HepG2 (cell line): ENCODE results near the gene UNKL. TPM values are rescaled to one million over a fixed set of nuclear protein-coding genes. Genes with fewer than 3 reads are reported as not detected.

Experiments
- CENPT ChIP-seq: sonication (generic); formaldehyde crosslinking; IDR thresholded peaks from 2 replicates; pipeline ENCODE4 v1.8.0; 2022; ENCODE audit warnings: low read depth, mild to moderate bottlenecking, moderate library complexity, missing genetic modification reagents
- ETV6 ChIP-seq: sonication (generic); formaldehyde crosslinking; conservative IDR thresholded peaks from 2 replicates; pipeline ENCODE4 v1.4.0; 2020; ENCODE audit warnings: missing genetic modification reagents
- GPN1 ChIP-seq: sonication (generic); formaldehyde crosslinking; IDR thresholded peaks from 2 replicates; pipeline ENCODE4 v1.5.1; 2020; ENCODE audit warnings: missing genetic modification reagents, borderline replicate concordance
- MEF2D ChIP-seq: sonication (generic); formaldehyde crosslinking; IDR thresholded peaks from 2 replicates; pipeline ENCODE4 v1.5.1; 2020; ENCODE audit warnings: mild to moderate bottlenecking, missing genetic modification reagents
- MXI1 ChIP-seq: IDR thresholded peaks from 3 replicates; pipeline ENCODE4 v1.6.1; 2012; ENCODE audit warnings: low read depth, low read length, inconsistent platforms, borderline replicate concordance
- NONO ChIP-seq, 2 experiments: fragments of 450-650 bp in 1 of 2; sonication (generic) in 1 of 2; formaldehyde crosslinking in 1 of 2; IDR thresholded peaks in 1 of 2; conservative IDR thresholded peaks in 1 of 2; 2 replicates each; pipeline versions ENCODE4 v1.6.1 to v1.8.0; 2017 to 2022; ENCODE audit warnings: mild to moderate bottlenecking in 1 of 2, missing genetic modification reagents in 1 of 2, moderate library complexity in 1 of 2
- PAF1 ChIP-seq: IDR thresholded peaks from 2 replicates; pipeline ENCODE4 v1.6.1; 2016; ENCODE audit warnings: missing genetic modification reagents, missing compliant biosample characterization
- RBM39 ChIP-seq: fragments of 200-400 bp; formaldehyde crosslinking; IDR thresholded peaks from one replicate; pipeline ENCODE4 v1.6.1; 2018; ENCODE audit warnings: antibody characterized with exemption, mild to moderate bottlenecking, low read depth, low read length; ENCODE audit not compliant: poor library complexity, severe bottlenecking
- SP140L ChIP-seq: sonication (generic); formaldehyde crosslinking; IDR thresholded peaks from 2 replicates; pipeline ENCODE4 v1.4.0; 2020; ENCODE audit warnings: missing genetic modification reagents, borderline replicate concordance
- TP53 ChIP-seq: sonication (generic); formaldehyde crosslinking; conservative IDR thresholded peaks from 2 replicates; pipeline ENCODE4 v1.4.0; 2020; ENCODE audit warnings: missing genetic modification reagents
- ZFP36L2 ChIP-seq: sonication (generic); formaldehyde crosslinking; IDR thresholded peaks from 2 replicates; pipeline ENCODE4 v1.4.0; 2020; ENCODE audit warnings: missing genetic modification reagents
- ZNF296 ChIP-seq: sonication (generic); formaldehyde crosslinking; conservative IDR thresholded peaks from 2 replicates; pipeline ENCODE4 v1.5.0; 2020; ENCODE audit warnings: mild to moderate bottlenecking, missing genetic modification reagents
- ZNF572 ChIP-seq: sonication (generic); formaldehyde crosslinking; IDR thresholded peaks from 2 replicates; pipeline ENCODE4 v1.5.1; 2020; ENCODE audit warnings: mild to moderate bottlenecking, missing genetic modification reagents
- ZSCAN9 ChIP-seq: IDR thresholded peaks from 2 replicates; pipeline ENCODE4 v1.6.1; 2016; ENCODE audit warnings: borderline replicate concordance
- polyA plus RNA-seq, 8 experiments: library from polyadenylated mRNA; depleted of rRNA in 3 of 8; stranded (reverse) in 7 of 8; unstranded in 1 of 8; fragments of >200 nt; fragmentation: Illumina TruSeq in 4 of 8; extraction: Trizol in 4 of 8; gene quantifications; 2 replicates each; pipeline versions ENCODE4 v1.2.1 to v1.2.3, GENCODE V29; 2011 to 2016; ENCODE audit warnings: low read depth in 4 of 8, missing spikeins in 1 of 8, mixed read lengths in 1 of 8; ENCODE audit not compliant: insufficient read depth in 1 of 8
- total RNA-seq, 5 experiments: library from RNA; depleted of rRNA; stranded (reverse); fragments of >200 nt; fragmentation: Illumina TruSeq; extraction: Trizol; gene quantifications; 2 replicates each; pipeline ENCODE4 v1.2.3, GENCODE V29; 2016; ENCODE audit warnings: low read depth in 1 of 5
- TF ChIP-seq, protein P1 (sequence below): sonication (generic); formaldehyde crosslinking; IDR thresholded peaks from 2 replicates; pipeline ENCODE4 v1.4.0; 2020; ENCODE audit warnings: missing genetic modification reagents
- TF ChIP-seq, protein P2 (sequence below): IDR thresholded peaks from 2 replicates; pipeline ENCODE4 v1.6.1; 2016; ENCODE audit warnings: low read depth
- TF ChIP-seq, protein P3 (sequence below): IDR thresholded peaks from 2 replicates; pipeline ENCODE4 v1.6.1; 2012; ENCODE audit warnings: inconsistent platforms
- TF ChIP-seq, protein P4 (sequence below): sonication (generic); formaldehyde crosslinking; IDR thresholded peaks from 2 replicates; pipeline ENCODE4 v1.8.1; 2022; ENCODE audit warnings: low read depth, mild to moderate bottlenecking, missing genetic modification reagents
- TF ChIP-seq, protein P5 (sequence below): sonication (generic); formaldehyde crosslinking; IDR thresholded peaks from 2 replicates; pipeline ENCODE4 v1.4.0; 2020; ENCODE audit warnings: missing genetic modification reagents
- TF ChIP-seq, protein P6 (sequence below): conservative IDR thresholded peaks from 2 replicates; pipeline ENCODE4 v1.6.1; 2018; ENCODE audit warnings: missing genetic modification reagents

UNKL gene
- total and polyA plus RNA-seq, 2 of the 13 experiments (the other 11 are each of a cell fraction or from before 2014, with no cell fraction given): 10.4 to 17.6 TPM

DNA sequence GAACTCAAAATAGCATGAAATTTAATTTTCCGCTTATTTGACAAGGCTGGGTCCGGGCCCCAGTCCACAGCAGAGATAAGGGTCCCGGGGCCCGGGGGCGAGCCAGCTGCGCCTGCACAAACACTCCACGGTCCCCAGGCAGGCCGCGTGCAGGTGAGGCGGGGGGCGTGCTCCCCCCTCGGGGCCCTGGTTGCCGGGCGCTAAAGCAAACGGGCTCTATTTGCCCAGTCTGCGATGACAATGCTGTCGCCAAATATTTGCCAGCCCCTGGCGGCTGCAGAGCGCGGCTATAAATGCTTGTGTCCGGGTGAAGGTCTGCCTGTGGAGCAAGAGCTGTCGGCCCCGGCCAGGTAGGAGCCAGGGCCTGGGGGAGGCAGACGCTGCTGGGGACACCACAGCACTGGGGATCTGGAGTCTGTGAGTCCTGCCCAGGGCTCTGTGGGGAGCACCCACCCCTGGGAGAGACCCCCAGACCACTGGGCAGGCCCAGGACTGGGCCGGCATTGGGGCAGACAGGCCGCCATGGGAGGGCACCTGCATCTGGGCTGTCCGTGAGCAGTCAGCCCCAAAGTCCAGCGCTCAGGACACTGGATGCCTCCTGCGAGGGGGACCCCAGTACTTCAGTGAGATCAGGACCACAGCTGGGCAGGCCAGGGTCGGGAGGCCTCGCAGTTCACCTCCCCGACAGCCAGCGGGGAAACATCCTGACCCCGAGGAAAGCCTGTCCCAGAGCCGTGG lies 16.4 kb upstream of the UNKL start, which contains the start of gene PERCC1 (continued):
- TF ChIP-seq MEF2D (CRISPR knock-in tag) (peak; percentile 78), ZSCAN9 (CRISPR knock-in tag) (0 out of 2 replicates have a peak, but pooled peaks have one; percentile 27), NONO (IDR thresholded peaks at IDR 0.05) (no peak), NONO (CRISPR knock-in tag; conservative IDR thresholded peaks at IDR 0.05) (peak; percentile 79; the same call in 1 of the 2 replicates), ETV6 (CRISPR knock-in tag) (peak; percentile 54; the same call in 1 of the 2 replicates), GPN1 (no peak), TP53 (no peak), ZNF296 (no peak), PAF1 (no peak), CENPT (CRISPR knock-in tag) (no peak), MXI1 (no peak), RBM39 (no peak), ZFP36L2 (no peak), SP140L (CRISPR knock-in tag) (no peak), ZNF572 (no peak)
- TF ChIP-seq, protein P1, sequence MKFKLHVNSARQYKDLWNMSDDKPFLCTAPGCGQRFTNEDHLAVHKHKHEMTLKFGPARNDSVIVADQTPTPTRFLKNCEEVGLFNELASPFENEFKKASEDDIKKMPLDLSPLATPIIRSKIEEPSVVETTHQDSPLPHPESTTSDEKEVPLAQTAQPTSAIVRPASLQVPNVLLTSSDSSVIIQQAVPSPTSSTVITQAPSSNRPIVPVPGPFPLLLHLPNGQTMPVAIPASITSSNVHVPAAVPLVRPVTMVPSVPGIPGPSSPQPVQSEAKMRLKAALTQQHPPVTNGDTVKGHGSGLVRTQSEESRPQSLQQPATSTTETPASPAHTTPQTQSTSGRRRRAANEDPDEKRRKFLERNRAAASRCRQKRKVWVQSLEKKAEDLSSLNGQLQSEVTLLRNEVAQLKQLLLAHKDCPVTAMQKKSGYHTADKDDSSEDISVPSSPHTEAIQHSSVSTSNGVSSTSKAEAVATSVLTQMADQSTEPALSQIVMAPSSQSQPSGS (CRISPR knock-in tag): peak; percentile 61; the same call in 1 of the 2 replicates
- TF ChIP-seq, protein P2, sequence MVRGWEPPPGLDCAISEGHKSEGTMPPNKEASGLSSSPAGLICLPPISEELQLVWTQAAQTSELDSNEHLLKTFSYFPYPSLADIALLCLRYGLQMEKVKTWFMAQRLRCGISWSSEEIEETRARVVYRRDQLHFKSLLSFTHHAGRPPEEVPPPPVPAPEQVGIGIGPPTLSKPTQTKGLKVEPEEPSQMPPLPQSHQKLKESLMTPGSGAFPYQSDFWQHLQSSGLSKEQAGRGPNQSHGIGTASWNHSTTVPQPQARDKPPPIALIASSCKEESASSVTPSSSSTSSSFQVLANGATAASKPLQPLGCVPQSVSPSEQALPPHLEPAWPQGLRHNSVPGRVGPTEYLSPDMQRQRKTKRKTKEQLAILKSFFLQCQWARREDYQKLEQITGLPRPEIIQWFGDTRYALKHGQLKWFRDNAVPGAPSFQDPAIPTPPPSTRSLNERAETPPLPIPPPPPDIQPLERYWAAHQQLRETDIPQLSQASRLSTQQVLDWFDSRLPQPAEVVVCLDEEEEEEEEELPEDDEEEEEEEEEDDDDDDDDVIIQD: no peak
- TF ChIP-seq, protein P3, sequence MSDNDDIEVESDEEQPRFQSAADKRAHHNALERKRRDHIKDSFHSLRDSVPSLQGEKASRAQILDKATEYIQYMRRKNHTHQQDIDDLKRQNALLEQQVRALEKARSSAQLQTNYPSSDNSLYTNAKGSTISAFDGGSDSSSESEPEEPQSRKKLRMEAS: peak; percentile 67
- TF ChIP-seq, protein P4, sequence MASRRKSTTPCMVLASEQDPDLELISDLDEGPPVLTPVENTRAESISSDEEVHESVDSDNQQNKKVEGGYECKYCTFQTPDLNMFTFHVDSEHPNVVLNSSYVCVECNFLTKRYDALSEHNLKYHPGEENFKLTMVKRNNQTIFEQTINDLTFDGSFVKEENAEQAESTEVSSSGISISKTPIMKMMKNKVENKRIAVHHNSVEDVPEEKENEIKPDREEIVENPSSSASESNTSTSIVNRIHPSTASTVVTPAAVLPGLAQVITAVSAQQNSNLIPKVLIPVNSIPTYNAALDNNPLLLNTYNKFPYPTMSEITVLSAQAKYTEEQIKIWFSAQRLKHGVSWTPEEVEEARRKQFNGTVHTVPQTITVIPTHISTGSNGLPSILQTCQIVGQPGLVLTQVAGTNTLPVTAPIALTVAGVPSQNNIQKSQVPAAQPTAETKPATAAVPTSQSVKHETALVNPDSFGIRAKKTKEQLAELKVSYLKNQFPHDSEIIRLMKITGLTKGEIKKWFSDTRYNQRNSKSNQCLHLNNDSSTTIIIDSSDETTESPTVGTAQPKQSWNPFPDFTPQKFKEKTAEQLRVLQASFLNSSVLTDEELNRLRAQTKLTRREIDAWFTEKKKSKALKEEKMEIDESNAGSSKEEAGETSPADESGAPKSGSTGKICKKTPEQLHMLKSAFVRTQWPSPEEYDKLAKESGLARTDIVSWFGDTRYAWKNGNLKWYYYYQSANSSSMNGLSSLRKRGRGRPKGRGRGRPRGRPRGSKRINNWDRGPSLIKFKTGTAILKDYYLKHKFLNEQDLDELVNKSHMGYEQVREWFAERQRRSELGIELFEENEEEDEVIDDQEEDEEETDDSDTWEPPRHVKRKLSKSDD (CRISPR knock-in tag): 0 out of 2 replicates have a peak, but pooled peaks have one; percentile 38
- TF ChIP-seq, protein P5, sequence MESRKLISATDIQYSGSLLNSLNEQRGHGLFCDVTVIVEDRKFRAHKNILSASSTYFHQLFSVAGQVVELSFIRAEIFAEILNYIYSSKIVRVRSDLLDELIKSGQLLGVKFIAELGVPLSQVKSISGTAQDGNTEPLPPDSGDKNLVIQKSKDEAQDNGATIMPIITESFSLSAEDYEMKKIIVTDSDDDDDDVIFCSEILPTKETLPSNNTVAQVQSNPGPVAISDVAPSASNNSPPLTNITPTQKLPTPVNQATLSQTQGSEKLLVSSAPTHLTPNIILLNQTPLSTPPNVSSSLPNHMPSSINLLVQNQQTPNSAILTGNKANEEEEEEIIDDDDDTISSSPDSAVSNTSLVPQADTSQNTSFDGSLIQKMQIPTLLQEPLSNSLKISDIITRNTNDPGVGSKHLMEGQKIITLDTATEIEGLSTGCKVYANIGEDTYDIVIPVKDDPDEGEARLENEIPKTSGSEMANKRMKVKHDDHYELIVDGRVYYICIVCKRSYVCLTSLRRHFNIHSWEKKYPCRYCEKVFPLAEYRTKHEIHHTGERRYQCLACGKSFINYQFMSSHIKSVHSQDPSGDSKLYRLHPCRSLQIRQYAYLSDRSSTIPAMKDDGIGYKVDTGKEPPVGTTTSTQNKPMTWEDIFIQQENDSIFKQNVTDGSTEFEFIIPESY: peak; percentile 70
- TF ChIP-seq, protein P6, sequence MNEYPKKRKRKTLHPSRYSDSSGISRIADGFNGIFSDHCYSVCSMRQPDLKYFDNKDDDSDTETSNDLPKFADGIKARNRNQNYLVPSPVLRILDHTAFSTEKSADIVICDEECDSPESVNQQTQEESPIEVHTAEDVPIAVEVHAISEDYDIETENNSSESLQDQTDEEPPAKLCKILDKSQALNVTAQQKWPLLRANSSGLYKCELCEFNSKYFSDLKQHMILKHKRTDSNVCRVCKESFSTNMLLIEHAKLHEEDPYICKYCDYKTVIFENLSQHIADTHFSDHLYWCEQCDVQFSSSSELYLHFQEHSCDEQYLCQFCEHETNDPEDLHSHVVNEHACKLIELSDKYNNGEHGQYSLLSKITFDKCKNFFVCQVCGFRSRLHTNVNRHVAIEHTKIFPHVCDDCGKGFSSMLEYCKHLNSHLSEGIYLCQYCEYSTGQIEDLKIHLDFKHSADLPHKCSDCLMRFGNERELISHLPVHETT (CRISPR knock-in tag): no peak
